C4-2B (cell line): ENCODE data around the gene PAN3.

Experiments used
- H3K27ac ChIP-seq: fragments of 450-650 bp; 2 replicates; pipeline ENCODE4 v1.5.1; 2017
- CTCF ChIP-seq: fragments of 450-650 bp; conservative IDR thresholded peaks from 2 replicates; pipeline ENCODE4 v1.5.1; 2017; ENCODE audit warnings: mild to moderate bottlenecking
- ZFX ChIP-seq: fragments of 450-650 bp; IDR thresholded peaks from 2 replicates; pipeline ENCODE4 v1.6.1; 2017

PAN3 gene

GRCh38 chr13:28337166-28338005, 199.0 kb downstream of the PAN3 start:
- no peak overlapping the region; the same call in 1 of the 2 replicates for H3K27ac ChIP-seq

GRCh38 chr13:28338006-28338574, 199.7 kb downstream of the PAN3 start:
- TF ChIP-seq ZFX (no peak), CTCF (no peak)
- no peak overlapping the region; the same call in 1 of the 2 replicates for H3K27ac ChIP-seq

More at GRCh38 chr13:28337166-28338005, 199.0 kb downstream of the PAN3 start:
- TF ChIP-seq ZFX (no peak), CTCF (no peak)

GRCh38 chr13:28338742-28339141, 200.4 kb downstream of the PAN3 start:
- TF ChIP-seq CTCF: no peak
- no peak for TF ChIP-seq ZFX
- no peak overlapping the region for H3K27ac ChIP-seq

DNA sequence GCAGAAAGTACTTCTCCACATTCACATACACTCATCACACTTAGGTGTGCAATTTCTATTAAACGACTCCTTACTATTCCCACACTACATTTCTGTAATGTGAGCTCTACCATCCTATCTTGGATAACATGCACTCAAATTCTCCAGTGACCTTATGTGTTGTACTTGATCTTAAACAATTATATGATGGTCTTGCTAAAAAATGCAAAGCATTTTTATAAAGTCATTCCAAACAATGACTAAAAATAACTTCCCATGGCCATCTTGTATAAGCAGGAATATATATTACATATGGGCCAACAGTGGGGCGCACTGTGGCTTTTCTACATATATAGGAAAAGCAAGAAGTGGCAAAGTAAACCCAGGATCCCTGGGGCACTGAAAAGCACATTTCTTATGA, 201.1 kb downstream of the PAN3 start:
- H3K27ac ChIP-seq: no peak overlapping the region
- TF ChIP-seq CTCF: no peak
- no peak for TF ChIP-seq ZFX

DNA sequence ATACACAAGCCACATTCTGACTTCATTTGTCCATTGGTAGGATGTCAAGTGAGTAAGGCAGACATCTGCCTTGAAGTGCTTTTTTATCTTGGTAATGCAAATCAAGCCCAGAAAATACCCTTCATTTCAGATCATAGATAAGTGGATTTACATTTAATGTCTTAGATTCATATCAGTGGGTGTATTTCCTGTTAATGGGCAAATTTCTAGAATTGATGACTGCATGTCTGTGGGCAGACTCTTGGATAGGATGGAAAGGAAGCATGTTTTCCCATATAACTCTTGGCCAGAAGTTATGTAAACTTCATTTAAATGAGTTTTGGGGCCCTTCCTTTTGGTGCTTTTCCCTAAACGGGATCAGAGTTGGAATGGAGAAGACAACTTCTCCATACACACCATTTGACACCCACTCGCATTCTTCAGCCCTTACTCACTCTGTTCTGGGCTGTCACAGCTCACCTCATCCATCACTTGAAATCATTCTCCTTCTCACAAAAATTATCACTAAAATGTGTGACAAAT, 202.0 kb downstream of the PAN3 start:
- no peak overlapping the region for H3K27ac ChIP-seq
- TF ChIP-seq CTCF (no peak), ZFX (no peak)

- no peak overlapping the region for H3K27ac ChIP-seq
- no peak for TF ChIP-seq CTCF
- TF ChIP-seq ZFX: no peak
Measured at GRCh38 chr13:28342251-28342650, 203.9 kb downstream of the PAN3 start.

- no peak for TF ChIP-seq ZFX
- no peak for TF ChIP-seq CTCF
- no peak overlapping the region for H3K27ac ChIP-seq
Measured at GRCh38 chr13:28344163-28344562, 205.8 kb downstream of the PAN3 start.
